Esophagus muscularis mucosa (tissue), 4 donors: ENCODE results near the gene IQCK. TPM values are rescaled to one million over a fixed set of nuclear protein-coding genes. Genes with fewer than 3 reads are reported as not detected.
A peak's percentile ranks its signal among the peaks of the same experiment; 100 is the strongest.

Source experiments
- DNase-seq: peaks from one replicate; pipeline ENCODE4 v3.0.0-alpha.2; 2017; ENCODE audit errors: extremely low spot score
- H3K27ac ChIP-seq, 4 donors: fragments of 200-600 bp; sonication (generic); replicated peaks in 1 of 4; 1 replicate in 3 of 4; 2 replicates in 1 of 4; pipeline ENCODE4 v1.5.1; 2016 to 2019; ENCODE audit warnings: mild to moderate bottlenecking in 1 of 4
- H3K27me3 ChIP-seq, 4 donors: fragments of 200-600 bp; sonication (generic); one replicate each; pipeline versions ENCODE4 v1.5.1 to v1.6.0; 2016 to 2019
- H3K36me3 ChIP-seq, 4 donors: fragments of 200-600 bp; sonication (generic); one replicate each; pipeline ENCODE4 v1.5.1; 2016 to 2019
- H3K4me1 ChIP-seq, 4 donors: fragments of 200-600 bp; sonication (generic); one replicate each; pipeline ENCODE4 v1.5.1; 2016 to 2019
- H3K4me3 ChIP-seq, 4 donors: fragments of 200-600 bp; sonication (generic); 1 replicate in 2 of 4; 2 replicates in 2 of 4; pipeline ENCODE4 v1.5.1; 2016 to 2019; ENCODE audit warnings: mild to moderate bottlenecking in 4 of 4, moderate library complexity in 1 of 4
- H3K9me3 ChIP-seq, 4 donors: fragments of 200-600 bp; sonication (generic); 1 replicate in 3 of 4; 2 replicates in 1 of 4; pipeline ENCODE4 v1.5.1; 2016 to 2019
- EP300 ChIP-seq: sonication (generic); formaldehyde crosslinking; IDR thresholded peaks from one replicate; pipeline ENCODE4 v1.6.1; 2017; ENCODE audit warnings: antibody characterized with exemption
- POLR2A ChIP-seq: fragments of 450-650 bp; IDR thresholded peaks from one replicate; pipeline ENCODE4 v1.6.1; 2017; ENCODE audit warnings: antibody characterized with exemption, moderate library complexity, mild to moderate bottlenecking, low read depth
- POLR2AphosphoS5 ChIP-seq, 2 donors: sonication (generic); formaldehyde crosslinking; IDR thresholded peaks; one replicate each; pipeline ENCODE4 v1.6.1; 2017; ENCODE audit warnings: antibody characterized with exemption in 2 of 2
- WGBS: methylation state at CpG from one replicate; pipeline ENCODE4 v1.1.5; 2018; 5-methylcytosine and 5-hydroxymethylcytosine counted together
- intact Hi-C: fragments of 100-400 bp; cut with DNase I; formaldehyde crosslinking; loops from one replicate; pipeline ENCODE4 v1.15.1; 2023
- total RNA-seq, 4 donors: library from RNA; depleted of rRNA; stranded (reverse); fragments of >200 nt; gene quantifications; one replicate each; pipeline versions ENCODE4 v1.1.0 to v1.2.1, GENCODE V29; 2016
- TF ChIP-seq, protein P1 (sequence below), 3 experiments: fragments of 200-600 bp in 2 of 3; fragments of 450-650 bp in 1 of 3; sonication (generic) in 2 of 3; IDR thresholded peaks; one replicate each; pipeline ENCODE4 v1.5.1; 2017 to 2019; ENCODE audit warnings: antibody characterized with exemption in 3 of 3, mild to moderate bottlenecking in 2 of 3, moderate library complexity in 1 of 3

The IQCK gene
- total RNA-seq, 4 donors from 2014 or later: 7.4 to 10.4 (median 8.6) TPM

- peaks cover 5 to 81% (median 59%) of the 10 kb centered on the region in 4 donors for H3K36me3 ChIP-seq
- intact Hi-C loops: no loop called here
- 87% methylated on average over 6 of the region's 6 CpGs for WGBS
Observed at GRCh38 chr16:19703172-19703889, 14.7 kb upstream of the IQCK start.

GRCh38 chr16:19704321-19705145 lies 13.5 kb upstream of the IQCK start:
- peak overlapping the region; percentile 55 to 63 (median 62) for H3K27ac ChIP-seq
- H3K4me1 ChIP-seq: peaks cover 27 to 36% (median 29%) of the 10 kb centered on the region in 4 donors
- H3K4me3 ChIP-seq: no peak overlapping the region
- WGBS: 88% methylated on average over 18 of the region's 18 CpGs
- no peaks in the 10 kb centered on the region for H3K27me3 ChIP-seq
- no peaks in the 10 kb centered on the region for H3K9me3 ChIP-seq
- DNase-seq: no peak
- H3K36me3 ChIP-seq: peaks cover 5 to 87% (median 64%) of the 10 kb centered on the region in 4 donors
- TF ChIP-seq, protein P1, sequence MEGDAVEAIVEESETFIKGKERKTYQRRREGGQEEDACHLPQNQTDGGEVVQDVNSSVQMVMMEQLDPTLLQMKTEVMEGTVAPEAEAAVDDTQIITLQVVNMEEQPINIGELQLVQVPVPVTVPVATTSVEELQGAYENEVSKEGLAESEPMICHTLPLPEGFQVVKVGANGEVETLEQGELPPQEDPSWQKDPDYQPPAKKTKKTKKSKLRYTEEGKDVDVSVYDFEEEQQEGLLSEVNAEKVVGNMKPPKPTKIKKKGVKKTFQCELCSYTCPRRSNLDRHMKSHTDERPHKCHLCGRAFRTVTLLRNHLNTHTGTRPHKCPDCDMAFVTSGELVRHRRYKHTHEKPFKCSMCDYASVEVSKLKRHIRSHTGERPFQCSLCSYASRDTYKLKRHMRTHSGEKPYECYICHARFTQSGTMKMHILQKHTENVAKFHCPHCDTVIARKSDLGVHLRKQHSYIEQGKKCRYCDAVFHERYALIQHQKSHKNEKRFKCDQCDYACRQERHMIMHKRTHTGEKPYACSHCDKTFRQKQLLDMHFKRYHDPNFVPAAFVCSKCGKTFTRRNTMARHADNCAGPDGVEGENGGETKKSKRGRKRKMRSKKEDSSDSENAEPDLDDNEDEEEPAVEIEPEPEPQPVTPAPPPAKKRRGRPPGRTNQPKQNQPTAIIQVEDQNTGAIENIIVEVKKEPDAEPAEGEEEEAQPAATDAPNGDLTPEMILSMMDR (IDR thresholded peaks at IDR 0.05): no peak
- TF ChIP-seq EP300 (no peak), POLR2AphosphoS5 (IDR thresholded peaks at IDR 0.05) (peak; percentile 29 to 55), POLR2A (no peak)
- intact Hi-C loops: no loop called here

More at GRCh38 chr16:19703172-19703889, 14.7 kb upstream of the IQCK start:
- Histone ChIP-seq H3K27ac (peak overlapping the region; percentile 55 to 63 (median 62)), H3K9me3 (no peaks in the 10 kb centered on the region), H3K4me3 (no peak overlapping the region), H3K4me1 (peaks cover 34 to 44% (median 40%) of the 10 kb centered on the region in 4 donors), H3K27me3 (no peaks in the 10 kb centered on the region)
- DNase-seq: no peak
- no peak for TF ChIP-seq POLR2AphosphoS5 (IDR thresholded peaks at IDR 0.05)
- TF ChIP-seq EP300: no peak
- TF ChIP-seq, protein P1 (IDR thresholded peaks at IDR 0.05): no peak

GRCh38 chr16:19705146-19705501 lies 12.9 kb upstream of the IQCK start:
- intact Hi-C loops: no loop called here
- WGBS: 91% methylated on average over 6 of the region's 8 CpGs

DNA sequence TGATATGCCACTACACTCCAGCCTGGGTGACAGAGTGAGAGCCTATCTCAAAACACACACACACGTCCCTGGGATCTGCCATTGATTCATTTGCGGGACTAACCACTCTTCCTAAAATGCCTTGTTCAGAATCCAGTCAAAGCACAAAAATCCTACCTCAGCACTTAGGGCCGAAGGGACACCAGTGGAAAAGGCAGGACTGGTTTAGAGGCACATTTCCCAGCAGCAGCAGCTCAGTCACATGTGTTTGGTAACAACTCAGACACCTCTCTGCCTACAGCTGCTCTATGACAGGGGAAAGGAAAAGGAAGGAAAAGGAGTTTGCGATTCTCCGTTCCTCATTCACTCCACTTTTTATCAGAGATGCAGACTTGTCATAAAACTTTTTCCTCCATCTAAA lies 12.2 kb upstream of the IQCK start:
- TF ChIP-seq, protein P1 (IDR thresholded peaks at IDR 0.05): no peak
- TF ChIP-seq POLR2AphosphoS5 (IDR thresholded peaks at IDR 0.05) (no peak), EP300 (no peak), POLR2A (no peak)
- 90% methylated on average over 5 of the region's 5 CpGs for WGBS
- Histone ChIP-seq H3K27me3 (no peaks in the 10 kb centered on the region), H3K9me3 (no peaks in the 10 kb centered on the region), H3K27ac (peak overlapping the region; percentile 55 to 63 (median 62)), H3K36me3 (peaks cover 5 to 91% (median 74%) of the 10 kb centered on the region in 4 donors), H3K4me3 (no peak overlapping the region), H3K4me1 (peaks cover 17 to 28% (median 24%) of the 10 kb centered on the region in 4 donors)
- intact Hi-C loops: no loop called here
- DNase-seq: no peak

More at GRCh38 chr16:19705146-19705501, 12.9 kb upstream of the IQCK start:
- no peak overlapping the region for H3K4me3 ChIP-seq
- no peaks in the 10 kb centered on the region for H3K27me3 ChIP-seq
- TF ChIP-seq, protein P1 (IDR thresholded peaks at IDR 0.05): no peak
- TF ChIP-seq EP300: no peak
- TF ChIP-seq POLR2A: no peak
- TF ChIP-seq POLR2AphosphoS5 (IDR thresholded peaks at IDR 0.05): no peak
- peaks cover 5 to 90% (median 70%) of the 10 kb centered on the region in 4 donors for H3K36me3 ChIP-seq
- H3K4me1 ChIP-seq: peaks cover 21 to 35% (median 26%) of the 10 kb centered on the region in 4 donors
- no peaks in the 10 kb centered on the region for H3K9me3 ChIP-seq
- peak overlapping the region; percentile 55 to 63 (median 62) for H3K27ac ChIP-seq
- no peak for DNase-seq
